Activated CD4-positive, alpha-beta T cell treated with anti-CD3 and anti-CD28 coated beads, Interleukin-2, Interleukin-4, amounts not matched to agents 100 ng/mL and 50 ng/mL, durations not matched to agents 16 hours and 8 hours (primary cell): ENCODE measurements around the gene ADAMTS9.
"Not testable (repeated sequence)": the region's sequence is repeated elsewhere in the genome, so short reads cannot be mapped to it uniquely, and the experiment has no call there.

Source experiments
- DNase-seq: peaks from one replicate; pipeline ENCODE4 v3.0.0-alpha.2; 2020; ENCODE audit warnings: low spot score

Gene ADAMTS9

GRCh38 chr3:64574194-64574593 is 113.6 kb downstream of the ADAMTS9 start:
- no peak for DNase-seq

- DNase-seq, result no peak
Observed at GRCh38 chr3:64571982-64572381, 115.8 kb downstream of the ADAMTS9 start.

- DNase-seq, result no peak
Observed at GRCh38 chr3:64568895-64569517, 118.8 kb downstream of the ADAMTS9 start.

GRCh38 chr3:64566859-64567258 is 120.9 kb downstream of the ADAMTS9 start:
- DNase-seq, result no peak

GRCh38 chr3:64563751-64564150 is 124.0 kb downstream of the ADAMTS9 start:
- no peak for DNase-seq

GRCh38 chr3:64561868-64562267 is 125.9 kb downstream of the ADAMTS9 start:
- DNase-seq, result no peak

GRCh38 chr3:64561325-64561843 is 126.4 kb downstream of the ADAMTS9 start:
- DNase-seq, result no peak

- no peak for DNase-seq
Observed at GRCh38 chr3:64560791-64561190, 127.0 kb downstream of the ADAMTS9 start.

- no peak for DNase-seq
Observed at GRCh38 chr3:64559588-64559987, 128.2 kb downstream of the ADAMTS9 start.

GRCh38 chr3:64556046-64556445 is 131.8 kb downstream of the ADAMTS9 start:
- no peak for DNase-seq

- no peak for DNase-seq
Observed at GRCh38 chr3:64555351-64555750, 132.4 kb downstream of the ADAMTS9 start.

- no peak for DNase-seq
Observed at GRCh38 chr3:64554096-64554920, 133.5 kb downstream of the ADAMTS9 start.

GRCh38 chr3:64552966-64553365 is 134.8 kb downstream of the ADAMTS9 start:
- no peak for DNase-seq

GRCh38 chr3:64552160-64552559 is 135.6 kb downstream of the ADAMTS9 start:
- no peak for DNase-seq

- no peak for DNase-seq
Observed at GRCh38 chr3:64551697-64552096, 136.1 kb downstream of the ADAMTS9 start.

- no peak for DNase-seq
Observed at GRCh38 chr3:64550745-64551144, 137.1 kb downstream of the ADAMTS9 start.

GRCh38 chr3:64549869-64550268 is 137.9 kb downstream of the ADAMTS9 start:
- DNase-seq, result no peak

GRCh38 chr3:64548200-64548889 is 139.5 kb downstream of the ADAMTS9 start:
- no peak for DNase-seq

- no peak for DNase-seq
Observed at GRCh38 chr3:64546856-64547255, 140.9 kb downstream of the ADAMTS9 start.

GRCh38 chr3:64545239-64545638 is 142.6 kb downstream of the ADAMTS9 start:
- not testable (repeated sequence) for DNase-seq

- no peak for DNase-seq
Observed at GRCh38 chr3:64541803-64542202, 146.0 kb downstream of the ADAMTS9 start.

- no peak for DNase-seq
Observed at GRCh38 chr3:64539451-64540196, 148.2 kb downstream of the ADAMTS9 start.
